GM21723 (cell line): Measurements from ENCODE around the gene GID4.
"Not testable (repeated sequence)": the region's sequence is repeated elsewhere in the genome, so short reads cannot be mapped to it uniquely, and the experiment has no call there.

Source experiments
- ATAC-seq: cut with Tn5 transposase; IDR thresholded peaks from one replicate; pipeline ENCODE4 v1.9.1; 2021; ENCODE audit warnings: mild to moderate bottlenecking, moderate library complexity; ENCODE audit not compliant: unreplicated experiment

GID4 gene

DNA sequence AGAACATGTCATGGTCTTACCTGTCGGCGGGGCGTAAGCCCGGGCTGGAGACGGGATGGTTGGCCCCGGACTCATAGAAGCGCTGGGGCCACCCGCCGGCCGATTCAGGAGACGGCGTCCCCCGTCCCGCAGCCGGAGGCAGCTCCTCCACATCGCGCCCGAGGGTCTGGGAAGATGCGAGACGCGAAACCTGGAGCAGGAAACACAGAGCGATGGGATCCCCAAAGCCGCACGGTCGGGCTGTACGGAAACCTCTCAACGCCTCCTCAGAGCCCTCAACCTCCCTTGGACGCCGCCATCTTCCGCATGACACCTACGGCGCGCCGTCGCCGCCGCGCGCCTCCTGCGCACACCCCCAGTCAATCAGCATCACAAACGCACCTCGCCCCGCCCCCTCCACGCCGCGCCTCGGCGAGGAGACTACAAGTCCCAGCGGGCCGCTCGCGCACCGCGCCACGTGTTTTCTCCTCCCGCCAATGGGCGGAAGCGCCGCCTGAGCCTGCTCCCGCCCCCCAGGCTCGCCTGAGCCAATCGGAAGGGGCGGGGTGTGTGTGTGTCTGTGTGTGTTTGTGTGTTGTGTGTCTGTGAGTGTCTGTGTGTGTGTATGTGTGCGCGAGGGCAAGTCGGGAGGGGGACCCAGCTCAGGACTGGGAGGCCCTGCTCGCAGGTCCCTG, at the start of gene GID4, which contains the start of gene ATPAF2:
Gene GID4, plus strand, starts transcription at position 548 of the 674 bp plus-strand sequence. Its CDS starts 57 bp downstream, at position 605.
Gene ATPAF2, minus strand, starts transcription at position 308 of the 674 bp plus-strand sequence. Its CDS starts 155 bp downstream, at position 153.
- ATAC-seq = peak; percentile 82

DNA sequence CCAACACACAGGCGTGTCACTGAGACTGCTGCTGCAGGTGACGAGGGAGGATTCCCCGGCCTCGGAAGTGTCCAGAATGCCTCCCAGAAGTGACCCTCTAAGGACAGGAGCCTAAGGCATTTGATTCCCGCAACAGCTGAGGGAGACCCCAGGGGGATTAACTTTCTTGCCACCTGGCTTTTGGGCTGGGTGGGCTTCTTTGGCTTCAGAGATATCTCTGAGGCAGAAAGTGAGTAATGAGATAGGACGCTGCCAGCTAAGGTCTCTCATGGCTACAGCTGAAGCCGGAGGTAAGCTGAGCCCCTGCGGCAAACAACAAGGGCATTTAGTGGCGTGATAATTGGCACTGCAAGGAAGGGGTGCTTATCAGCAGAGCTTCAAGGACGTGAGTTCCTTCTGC, 49.6 kb upstream of the GID4 start:
- no peak for ATAC-seq

GRCh38 chr17:17990282-17990681, 48.9 kb upstream of the GID4 start:
- no peak for ATAC-seq

DNA sequence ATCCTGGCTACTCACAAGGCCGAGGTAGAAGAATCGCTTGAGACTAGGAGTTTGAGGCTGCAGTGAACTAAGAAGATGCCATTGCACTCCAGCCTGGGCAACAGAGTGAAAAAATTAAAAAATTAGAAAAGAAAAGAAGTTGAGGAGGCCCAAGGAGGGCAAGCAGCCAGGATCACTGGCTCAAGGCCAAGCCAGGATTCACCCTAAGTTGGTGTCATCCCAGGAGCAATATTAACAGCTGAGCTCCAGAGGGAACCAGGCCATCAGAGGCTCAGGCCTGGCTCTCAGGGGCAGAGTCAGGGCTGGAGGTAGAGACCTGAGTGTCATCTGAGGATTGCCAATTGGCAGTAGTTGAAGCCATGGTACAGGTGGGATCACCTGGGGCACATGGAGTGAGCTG, 45.8 kb upstream of the GID4 start:
- ATAC-seq = no peak

GRCh38 chr17:17993852-17994251, 45.4 kb upstream of the GID4 start:
- ATAC-seq = no peak

DNA sequence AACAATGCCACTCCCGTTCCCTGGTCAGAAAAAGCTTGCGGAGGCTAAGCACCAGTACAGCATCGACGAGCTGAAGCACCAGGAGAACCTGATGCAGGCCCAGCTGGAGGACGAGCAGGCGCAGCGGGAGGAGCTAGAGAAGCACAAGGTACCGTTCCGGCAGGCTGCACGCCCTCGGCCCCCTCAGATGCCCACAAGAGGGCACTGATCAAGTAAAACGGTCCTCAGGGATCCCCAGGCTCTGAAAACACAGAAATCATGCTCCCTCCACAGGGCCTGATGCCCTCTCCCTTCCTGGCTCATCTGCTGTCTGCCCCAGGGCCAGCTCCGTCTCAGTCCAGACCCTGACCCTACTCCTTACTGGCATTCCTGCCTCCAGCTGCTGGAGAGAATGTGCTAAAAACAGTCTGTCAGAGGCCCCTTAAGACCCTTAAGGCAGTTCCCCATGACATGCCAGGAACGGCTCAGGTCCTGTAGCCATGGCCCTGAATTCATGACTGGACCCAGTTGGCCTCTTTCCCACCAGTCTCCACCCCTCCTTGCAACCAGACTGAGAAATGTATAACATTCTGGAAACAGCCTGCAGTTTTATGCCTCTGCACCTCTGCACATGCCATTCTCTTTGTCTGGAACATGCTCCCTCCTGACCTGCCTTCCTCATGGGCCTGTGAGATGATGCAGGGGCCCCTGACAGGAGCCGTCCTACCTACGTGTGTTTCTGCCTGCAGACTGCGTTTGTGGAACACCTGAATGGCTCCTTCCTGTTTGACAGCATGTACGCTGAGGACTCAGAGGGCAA, 44.7 kb upstream of the GID4 start:
- no peak for ATAC-seq

GRCh38 chr17:17995887-17996286, 43.3 kb upstream of the GID4 start:
- ATAC-seq = not testable (repeated sequence)

DNA sequence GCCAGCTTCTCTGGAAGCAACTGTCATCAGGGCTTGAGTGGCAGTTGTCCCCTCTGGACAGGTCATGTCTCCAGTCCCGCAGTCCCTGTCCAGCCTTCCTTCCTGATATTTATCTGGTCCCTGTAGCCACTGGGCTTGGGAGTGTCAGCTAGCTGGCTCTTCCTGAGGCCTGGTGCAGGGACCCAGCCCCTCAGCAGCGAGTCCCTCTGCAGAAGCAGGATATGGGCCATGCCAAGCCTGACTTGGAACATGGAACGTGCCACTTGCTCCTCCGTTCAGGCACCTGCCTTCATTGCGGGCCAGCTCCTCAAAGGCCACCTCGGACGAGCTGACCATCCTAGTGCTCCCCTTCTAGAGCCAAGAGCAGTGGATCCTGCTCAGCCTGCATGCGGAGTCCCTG, 40.3 kb upstream of the GID4 start:
- ATAC-seq = no peak

GRCh38 chr17:17999364-18000029, 39.7 kb upstream of the GID4 start:
- no peak for ATAC-seq

- no peak for ATAC-seq
These were observed 39.2 kb upstream of the GID4 start for GRCh38 chr17:18000030-18000408.

GRCh38 chr17:18002171-18002570, 37.0 kb upstream of the GID4 start:
- no peak for ATAC-seq

DNA sequence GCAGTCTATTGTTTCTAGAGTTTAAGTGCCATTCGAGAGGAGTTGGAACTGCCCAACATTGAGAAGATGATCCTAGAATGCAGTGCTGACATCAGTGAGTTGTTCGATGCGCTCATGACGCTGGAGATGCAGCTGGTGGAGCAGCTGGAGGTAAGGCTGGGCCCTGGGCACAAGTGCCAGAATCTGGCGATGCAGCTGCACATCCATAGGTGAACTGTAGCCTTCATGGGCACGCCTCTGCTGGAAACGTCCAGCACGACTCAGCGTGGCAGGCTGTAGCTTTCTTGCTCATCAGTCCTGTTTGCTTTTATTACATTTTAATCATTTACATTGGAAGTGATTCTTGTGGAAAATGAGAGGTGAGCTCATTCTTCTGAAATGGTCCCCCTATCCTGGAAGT, 34.9 kb upstream of the GID4 start:
- ATAC-seq = no peak

- no peak for ATAC-seq
These were observed 34.3 kb upstream of the GID4 start for GRCh38 chr17:18004884-18005305.

DNA sequence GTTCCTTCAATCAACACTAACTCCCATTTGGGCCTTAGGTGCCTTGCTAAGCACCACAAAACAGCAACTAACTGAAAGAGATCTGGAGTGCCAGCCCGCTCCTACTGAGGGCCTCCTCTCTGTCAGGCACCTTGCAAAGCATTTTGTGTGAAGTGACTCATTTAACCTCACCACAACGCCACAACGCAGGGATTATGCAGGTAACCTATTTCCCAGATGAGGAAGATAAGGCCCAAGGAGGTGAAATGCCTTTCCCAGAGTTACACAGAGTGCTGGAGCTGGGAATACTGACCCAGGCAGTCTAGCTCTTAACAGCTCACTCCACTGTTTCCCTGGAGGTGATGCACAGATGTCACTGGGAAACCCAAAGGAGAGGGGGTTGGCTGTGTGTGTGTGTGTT, 33.7 kb upstream of the GID4 start:
- ATAC-seq = no peak

DNA sequence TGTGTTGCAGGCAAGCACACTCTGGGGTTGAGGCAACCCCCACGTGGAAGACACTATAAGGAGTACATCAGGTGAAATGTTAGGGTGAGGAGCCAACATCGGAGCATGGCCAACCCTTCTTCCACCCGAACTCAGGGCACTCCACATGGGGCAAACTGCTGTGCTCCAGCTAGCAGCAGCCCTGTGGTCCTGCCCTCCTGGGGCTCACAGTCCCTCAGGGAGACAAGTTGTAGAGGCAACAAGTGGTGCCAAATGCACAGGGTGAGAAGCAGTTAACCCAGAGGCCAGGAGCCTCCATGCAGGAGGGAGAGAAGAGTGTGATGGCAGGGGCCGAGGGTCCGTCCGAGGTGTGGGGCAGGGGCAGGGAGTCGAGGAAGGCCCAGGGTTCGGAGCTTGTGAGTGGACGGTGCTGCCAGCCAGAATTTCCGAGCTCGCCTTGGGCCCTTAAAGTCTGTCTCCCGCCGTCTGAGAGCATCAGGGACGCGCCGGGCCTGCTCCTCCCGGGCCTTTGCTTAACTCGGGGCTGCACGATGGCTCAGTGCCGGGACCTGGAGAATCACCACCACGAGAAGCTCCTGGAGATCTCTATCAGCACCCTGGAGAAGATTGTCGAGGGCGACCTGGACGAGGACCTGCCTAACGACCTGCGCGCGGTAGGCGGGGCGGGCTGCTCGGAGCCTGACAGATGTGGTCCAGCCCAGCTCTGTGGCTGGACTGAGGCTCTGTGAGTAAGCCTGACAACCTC, 32.5 kb upstream of the GID4 start:
- no peak for ATAC-seq

- no peak for ATAC-seq
These were observed 30.5 kb upstream of the GID4 start for GRCh38 chr17:18008496-18009268.

- ATAC-seq = no peak
These were observed 29.4 kb upstream of the GID4 start for GRCh38 chr17:18009609-18010420.

GRCh38 chr17:18011286-18011685, 27.9 kb upstream of the GID4 start:
- ATAC-seq = no peak

- ATAC-seq = no peak
These were observed 25.2 kb upstream of the GID4 start for GRCh38 chr17:18014006-18014405.
